Chondrocyte (in vitro differentiated cells): Measurements from ENCODE around the gene GFY. TPM values are rescaled to one million over a fixed set of nuclear protein-coding genes. Genes with fewer than 3 reads are reported as not detected.
"Not testable (repeated sequence)": the region's sequence is repeated elsewhere in the genome, so short reads cannot be mapped to it uniquely, and the experiment has no call there.

Experiments used
- DNase-seq: peaks from one replicate; pipeline ENCODE4 v3.0.0; 2021; ENCODE audit warnings: mixed read lengths, low spot score
- H3K27ac Mint-ChIP-seq: one replicate; pipeline ENCODE4 v1.8.0; 2021; ENCODE audit warnings: mild to moderate bottlenecking, moderate library complexity, mixed read lengths; ENCODE audit not compliant: unreplicated experiment
- H3K27me3 Mint-ChIP-seq: 2 replicates; pipeline ENCODE4 v1.8.0; 2021; ENCODE audit warnings: low read depth, mixed read lengths
- H3K36me3 Mint-ChIP-seq: 2 replicates; pipeline ENCODE4 v1.8.0; 2021; ENCODE audit warnings: low read depth, mixed read lengths
- H3K4me1 Mint-ChIP-seq: 2 replicates; pipeline ENCODE4 v1.8.0; 2021; ENCODE audit warnings: low read depth, mild to moderate bottlenecking, mixed read lengths
- H3K4me3 Mint-ChIP-seq: one replicate; pipeline ENCODE4 v1.8.0; 2021; ENCODE audit warnings: mild to moderate bottlenecking, moderate library complexity, mixed read lengths; ENCODE audit not compliant: unreplicated experiment
- H3K9me3 Mint-ChIP-seq: 2 replicates; pipeline ENCODE4 v1.8.0; 2021; ENCODE audit warnings: low read depth, mixed read lengths
- CTCF ChIP-seq: fragments of 200-600 bp; sonication (generic); IDR thresholded peaks from 2 replicates; pipeline ENCODE4 v1.5.0; 2021; ENCODE audit warnings: antibody characterized with exemption, mild to moderate bottlenecking, moderate library complexity
- total RNA-seq: library from RNA; stranded (reverse); gene quantifications from 3 replicates; pipeline ENCODE4 v1.2.1, GENCODE V29; 2021

Gene GFY
- total RNA-seq, 1 donor from 2014 or later: not detected

- DNase-seq: peak; percentile 97
- H3K27ac Mint-ChIP-seq: peak overlapping the region; percentile 87
- H3K27me3 Mint-ChIP-seq: peaks cover 36% of the 10 kb centered on the region
Observed at GRCh38 chr19:49443366-49444099, 18.3 kb downstream of the GFY start.

GRCh38 chr19:49444100-49444700 is 19.0 kb downstream of the GFY start:
- Mint-ChIP-seq H3K27ac (peak overlapping the region; percentile 5), H3K4me1 (peaks cover 21% of the 10 kb centered on the region), H3K27me3 (peaks cover 30% of the 10 kb centered on the region), H3K4me3 (peak overlapping the region; percentile 76)
- not testable (repeated sequence) for DNase-seq, H3K36me3 Mint-ChIP-seq, H3K9me3 Mint-ChIP-seq

More at GRCh38 chr19:49443366-49444099, 18.3 kb downstream of the GFY start:
- H3K36me3 Mint-ChIP-seq: no peaks in the 10 kb centered on the region
- no peaks in the 10 kb centered on the region for H3K9me3 Mint-ChIP-seq
- H3K4me3 Mint-ChIP-seq: peak overlapping the region; percentile 76
- peaks cover 21% of the 10 kb centered on the region for H3K4me1 Mint-ChIP-seq
- TF ChIP-seq CTCF: peak; percentile 97

- Mint-ChIP-seq H3K9me3 (no peaks in the 10 kb centered on the region), H3K27me3 (peaks cover 12% of the 10 kb centered on the region), H3K4me1 (peaks cover 21% of the 10 kb centered on the region), H3K36me3 (peaks cover 3% of the 10 kb centered on the region), H3K4me3 (no peak overlapping the region), H3K27ac (no peak overlapping the region)
- no peak for TF ChIP-seq CTCF
- no peak for DNase-seq
Observed at GRCh38 chr19:49445997-49446396, 20.8 kb downstream of the GFY start.

- H3K4me3 Mint-ChIP-seq: no peak overlapping the region
- no peak overlapping the region for H3K27ac Mint-ChIP-seq
- peaks cover 21% of the 10 kb centered on the region for H3K4me1 Mint-ChIP-seq
- no peaks in the 10 kb centered on the region for H3K9me3 Mint-ChIP-seq
- DNase-seq: no peak
- peaks cover 3% of the 10 kb centered on the region for H3K36me3 Mint-ChIP-seq
- no peak for TF ChIP-seq CTCF
- no peaks in the 10 kb centered on the region for H3K27me3 Mint-ChIP-seq
Observed at GRCh38 chr19:49447485-49448431, 22.6 kb downstream of the GFY start.

GRCh38 chr19:49448432-49448786 is 23.2 kb downstream of the GFY start:
- peaks cover 24% of the 10 kb centered on the region for H3K4me1 Mint-ChIP-seq
- H3K9me3 Mint-ChIP-seq: no peaks in the 10 kb centered on the region
- no peaks in the 10 kb centered on the region for H3K27me3 Mint-ChIP-seq
- no peak overlapping the region for H3K27ac Mint-ChIP-seq
- H3K36me3 Mint-ChIP-seq: peaks cover 3% of the 10 kb centered on the region
- TF ChIP-seq CTCF: no peak
- H3K4me3 Mint-ChIP-seq: no peak overlapping the region
- DNase-seq: no peak
